Kidney epithelial cell (primary cell): ENCODE measurements around the gene SEMA5A. TPM values are rescaled to one million over a fixed set of nuclear protein-coding genes. Genes with fewer than 3 reads are reported as not detected.

Source experiments
- DNase-seq: peaks from one replicate; pipeline ENCODE4 v3.0.0-alpha.2; 2010; ENCODE audit warnings: low read depth
- H3K27me3 ChIP-seq: 2 replicates; pipeline ENCODE4 v1.6.0; 2011; ENCODE audit warnings: low read length; ENCODE audit not compliant: control insufficient read depth, insufficient read depth
- H3K36me3 ChIP-seq: 2 replicates; pipeline ENCODE4 v1.5.1; 2011; ENCODE audit warnings: low read length; ENCODE audit not compliant: control insufficient read depth, insufficient read depth
- H3K4me3 ChIP-seq: 2 replicates; pipeline ENCODE4 v1.5.1; 2011; ENCODE audit warnings: low read depth, mild to moderate bottlenecking, control low read depth, low read length
- CTCF ChIP-seq: IDR thresholded peaks from 2 replicates; pipeline ENCODE4 v1.5.1; 2011; ENCODE audit warnings: mild to moderate bottlenecking, moderate library complexity, low read length, control low read depth, inconsistent platforms; ENCODE audit not compliant: insufficient read depth, poor library complexity, severe bottlenecking
- total RNA-seq: library from RNA; depleted of rRNA; stranded (reverse); fragments of >200 nt; gene quantifications from 2 replicates; pipeline ENCODE4 v1.2.3, GENCODE V29; 2015

The SEMA5A gene
- total RNA-seq, 1 donor from 2014 or later: 4.7 TPM

- Histone ChIP-seq H3K4me3 (no peak overlapping the region), H3K27me3 (no peaks in the 10 kb centered on the region), H3K36me3 (no peaks in the 10 kb centered on the region)
- no peak for DNase-seq
- TF ChIP-seq CTCF: no peak
These were observed 266.8 kb downstream of the SEMA5A start for GRCh38 chr5:9278921-9279603.

- TF ChIP-seq CTCF: no peak
- no peaks in the 10 kb centered on the region for H3K36me3 ChIP-seq
- no peak overlapping the region for H3K4me3 ChIP-seq
- no peaks in the 10 kb centered on the region for H3K27me3 ChIP-seq
- no peak for DNase-seq
These were observed 276.9 kb downstream of the SEMA5A start for GRCh38 chr5:9269014-9269413.

GRCh38 chr5:9268226-9268625 lies 277.6 kb downstream of the SEMA5A start:
- no peak for TF ChIP-seq CTCF
- Histone ChIP-seq H3K27me3 (no peaks in the 10 kb centered on the region), H3K36me3 (no peaks in the 10 kb centered on the region), H3K4me3 (no peak overlapping the region)
- no peak for DNase-seq

- no peaks in the 10 kb centered on the region for H3K36me3 ChIP-seq
- no peak for TF ChIP-seq CTCF
- no peak overlapping the region for H3K4me3 ChIP-seq
- peak; percentile 72 for DNase-seq
- no peaks in the 10 kb centered on the region for H3K27me3 ChIP-seq
These were observed 280.2 kb downstream of the SEMA5A start for GRCh38 chr5:9265441-9266287.

GRCh38 chr5:9264301-9264700 lies 281.6 kb downstream of the SEMA5A start:
- DNase-seq: no peak
- H3K27me3 ChIP-seq: no peaks in the 10 kb centered on the region
- no peaks in the 10 kb centered on the region for H3K36me3 ChIP-seq
- no peak for TF ChIP-seq CTCF
- no peak overlapping the region for H3K4me3 ChIP-seq
